Measurements from ENCODE around the gene NFIB.

DNA sequence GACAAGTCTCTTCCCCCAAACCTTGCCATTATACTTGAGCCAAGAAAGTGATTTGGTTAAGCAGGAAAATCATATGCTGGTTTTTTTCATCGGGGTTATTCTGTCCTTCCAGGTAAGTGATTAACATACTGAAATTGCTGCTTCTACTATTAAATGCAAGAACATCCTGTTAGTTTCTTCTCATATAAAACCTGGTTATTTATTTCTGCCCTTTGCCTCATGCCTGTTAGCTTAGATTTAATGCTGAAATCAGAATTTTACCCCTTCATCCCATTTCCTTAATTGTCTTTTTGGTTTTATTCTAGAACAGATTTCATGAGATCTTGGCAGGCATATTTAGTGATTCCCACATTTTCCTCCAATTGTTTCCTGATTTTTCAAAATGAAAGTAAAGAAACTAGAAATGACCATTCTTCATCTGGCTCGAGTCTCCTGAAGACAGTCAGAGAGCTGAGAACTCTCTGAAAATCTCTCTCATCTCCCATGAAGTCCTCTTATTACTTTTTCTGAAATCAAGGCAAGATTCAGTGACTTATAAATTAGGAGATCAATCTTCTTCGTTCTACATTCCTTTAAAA, 132.9 kb downstream of the NFIB start:
- TF ChIP-seq, protein P1, sequence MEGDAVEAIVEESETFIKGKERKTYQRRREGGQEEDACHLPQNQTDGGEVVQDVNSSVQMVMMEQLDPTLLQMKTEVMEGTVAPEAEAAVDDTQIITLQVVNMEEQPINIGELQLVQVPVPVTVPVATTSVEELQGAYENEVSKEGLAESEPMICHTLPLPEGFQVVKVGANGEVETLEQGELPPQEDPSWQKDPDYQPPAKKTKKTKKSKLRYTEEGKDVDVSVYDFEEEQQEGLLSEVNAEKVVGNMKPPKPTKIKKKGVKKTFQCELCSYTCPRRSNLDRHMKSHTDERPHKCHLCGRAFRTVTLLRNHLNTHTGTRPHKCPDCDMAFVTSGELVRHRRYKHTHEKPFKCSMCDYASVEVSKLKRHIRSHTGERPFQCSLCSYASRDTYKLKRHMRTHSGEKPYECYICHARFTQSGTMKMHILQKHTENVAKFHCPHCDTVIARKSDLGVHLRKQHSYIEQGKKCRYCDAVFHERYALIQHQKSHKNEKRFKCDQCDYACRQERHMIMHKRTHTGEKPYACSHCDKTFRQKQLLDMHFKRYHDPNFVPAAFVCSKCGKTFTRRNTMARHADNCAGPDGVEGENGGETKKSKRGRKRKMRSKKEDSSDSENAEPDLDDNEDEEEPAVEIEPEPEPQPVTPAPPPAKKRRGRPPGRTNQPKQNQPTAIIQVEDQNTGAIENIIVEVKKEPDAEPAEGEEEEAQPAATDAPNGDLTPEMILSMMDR (IDR thresholded peaks at IDR 0.05; ENCODE audit: insufficient read depth, low read depth, low read length), result no peak
- TF ChIP-seq EZH2 (IDR thresholded peaks at IDR 0.05; ENCODE audit: insufficient read depth, low read length), result no peak
